Measurements from ENCODE around the gene RAP1GAP2.

DNA sequence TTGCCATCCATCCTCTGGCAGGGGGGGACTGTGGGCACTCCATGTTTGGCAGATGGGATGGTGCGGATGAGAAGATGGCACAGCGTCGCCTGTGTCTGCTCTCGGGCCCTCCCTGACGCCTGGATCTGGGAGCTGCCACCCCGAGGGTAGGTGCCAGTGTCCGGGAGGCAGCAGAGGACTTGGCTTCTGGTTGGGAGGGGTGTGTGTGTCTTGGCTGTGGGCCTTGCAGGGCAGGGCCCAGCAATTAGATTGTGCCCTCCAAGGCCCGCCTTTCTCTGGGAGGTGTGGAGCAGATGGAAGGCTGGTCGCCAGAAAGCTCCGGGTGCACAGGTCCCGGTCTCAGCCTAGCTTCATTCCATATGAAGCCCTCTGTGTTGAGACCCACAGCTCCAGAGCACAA is 1.4 kb downstream of the RAP1GAP2 start:
- no peak for TF ChIP-seq CTCF (IDR thresholded peaks at IDR 0.05)
- TF ChIP-seq POLR2A (IDR thresholded peaks at IDR 0.05) = no peak
- TF ChIP-seq POLR2AphosphoS5 (IDR thresholded peaks at IDR 0.05) = no peak
